CD14-positive monocyte (primary cell): ENCODE measurements around the gene GASK1B. TPM values are rescaled to one million over a fixed set of nuclear protein-coding genes. Genes with fewer than 3 reads are reported as not detected.
A peak's percentile ranks its signal among the peaks of the same experiment; 100 is the strongest.

Source experiments
- DNase-seq, 3 donors: peaks; one replicate each; pipeline ENCODE4 v3.0.0-alpha.2; 2011 to 2022
- H2AFZ ChIP-seq: 2 replicates; pipeline ENCODE4 v1.6.0; 2012; ENCODE audit warnings: mild to moderate bottlenecking, low read depth, low read length, inconsistent platforms; ENCODE audit not compliant: insufficient read depth, poor library complexity, severe bottlenecking
- H3K27ac ChIP-seq, 2 donors: 1 replicate in 1 of 2; 2 replicates in 1 of 2; pipeline ENCODE4 v1.5.1; 2012 to 2013; ENCODE audit warnings: low read length in 2 of 2, control low read depth in 1 of 2, inconsistent platforms in 1 of 2, low read depth in 1 of 2, mild to moderate bottlenecking in 1 of 2
- H3K27me3 ChIP-seq, 2 donors: one replicate each; pipeline versions ENCODE4 v1.6.0 to v1.6.1; 2011 to 2013; ENCODE audit warnings: low read length in 2 of 2; ENCODE audit not compliant: control insufficient read depth in 2 of 2, insufficient read depth in 2 of 2
- H3K36me3 ChIP-seq, 2 donors: replicated peaks in 1 of 2; 1 replicate in 1 of 2; 2 replicates in 1 of 2; pipeline versions ENCODE4 v1.5.1 to v1.6.1; 2012 to 2013; ENCODE audit warnings: low read length in 2 of 2, control low read depth in 1 of 2, inconsistent platforms in 1 of 2, mild to moderate bottlenecking in 1 of 2; ENCODE audit not compliant: insufficient read depth in 2 of 2, control insufficient read depth in 1 of 2
- H3K4me1 ChIP-seq, 2 donors: 1 replicate in 1 of 2; 2 replicates in 1 of 2; pipeline versions ENCODE4 v1.5.1 to v1.6.1; 2012 to 2013; ENCODE audit warnings: low read length in 2 of 2, control low read depth in 1 of 2, inconsistent platforms in 1 of 2, mild to moderate bottlenecking in 1 of 2, moderate library complexity in 1 of 2; ENCODE audit not compliant: insufficient read depth in 2 of 2, control insufficient read depth in 1 of 2
- H3K4me2 ChIP-seq: replicated peaks from 2 replicates; pipeline ENCODE3; 2012; ENCODE audit warnings: low read length, moderate library complexity, mild to moderate bottlenecking; ENCODE audit not compliant: poor library complexity, severe bottlenecking; ENCODE audit errors: extremely low read depth
- H3K4me3 ChIP-seq, 3 experiments: fragments of 200-600 bp in 1 of 3; sonication (generic) in 1 of 3; replicated peaks in 1 of 3; 1 replicate in 2 of 3; 2 replicates in 1 of 3; pipeline ENCODE4 v1.5.1; 2011 to 2013; ENCODE audit warnings: low read length in 3 of 3, mild to moderate bottlenecking in 3 of 3, control low read depth in 2 of 3, low read depth in 2 of 3, inconsistent platforms in 1 of 3, moderate library complexity in 1 of 3
- H3K79me2 ChIP-seq: 2 replicates; pipeline ENCODE4 v1.6.0; 2012; ENCODE audit warnings: mild to moderate bottlenecking, control low read depth, inconsistent platforms, low read length, moderate library complexity; ENCODE audit not compliant: insufficient read depth
- H3K9ac ChIP-seq: 2 replicates; pipeline ENCODE4 v1.6.0; 2017; ENCODE audit warnings: low read length, mild to moderate bottlenecking; ENCODE audit not compliant: insufficient read depth, poor library complexity, severe bottlenecking
- H3K9me3 ChIP-seq, 2 donors: replicated peaks in 1 of 2; 1 replicate in 1 of 2; 2 replicates in 1 of 2; pipeline versions ENCODE4 v1.5.1 to v1.6.1; 2012 to 2013; ENCODE audit warnings: low read length in 2 of 2, control low read depth in 1 of 2; ENCODE audit not compliant: control insufficient read depth in 1 of 2, insufficient read depth in 1 of 2
- H4K20me1 ChIP-seq: 2 replicates; pipeline ENCODE4 v1.6.0; 2012; ENCODE audit warnings: mild to moderate bottlenecking, low read length, control low read depth, moderate library complexity; ENCODE audit not compliant: insufficient read depth
- H3K27ac Mint-ChIP-seq, 7 donors: one replicate each; pipeline ENCODE4 v1.8.0; 2020; ENCODE audit warnings: mild to moderate bottlenecking in 7 of 7, mixed read lengths in 7 of 7, moderate library complexity in 6 of 7, inconsistent platforms in 2 of 7
- H3K27me3 Mint-ChIP-seq, 3 donors: one replicate each; pipeline ENCODE4 v1.8.0; 2021 to 2022; ENCODE audit warnings: low read depth in 3 of 3, mild to moderate bottlenecking in 3 of 3, mixed read lengths in 3 of 3, moderate library complexity in 3 of 3, inconsistent platforms in 1 of 3
- H3K36me3 Mint-ChIP-seq, 2 donors: one replicate each; pipeline ENCODE4 v1.8.0; 2020; ENCODE audit warnings: mixed read lengths in 2 of 2, inconsistent platforms in 1 of 2, mild to moderate bottlenecking in 1 of 2
- H3K4me1 Mint-ChIP-seq: one replicate; pipeline ENCODE4 v1.8.0; 2020; ENCODE audit warnings: mild to moderate bottlenecking, mixed read lengths
- H3K4me3 Mint-ChIP-seq, 2 donors: one replicate each; pipeline ENCODE4 v1.8.0; 2020; ENCODE audit warnings: mild to moderate bottlenecking in 2 of 2, mixed read lengths in 2 of 2, moderate library complexity in 1 of 2
- H3K9me3 Mint-ChIP-seq, 7 donors: one replicate each; pipeline ENCODE4 v1.8.0; 2020 to 2022; ENCODE audit warnings: mixed read lengths in 7 of 7, mild to moderate bottlenecking in 6 of 7, moderate library complexity in 6 of 7, inconsistent platforms in 2 of 7
- CTCF ChIP-seq: fragments of 200-600 bp; IDR thresholded peaks from one replicate; pipeline ENCODE4 v1.8.0; 2022; ENCODE audit warnings: antibody characterized with exemption, mild to moderate bottlenecking
- WGBS: methylation state at CpG from one replicate; pipeline ENCODE4 v1.1.5; 2013; ENCODE audit warnings: missing lambda C conversion rate; ENCODE audit not compliant: insufficient coverage; 5-methylcytosine and 5-hydroxymethylcytosine counted together
- intact Hi-C, 2 donors: fragments of 100-400 bp; cut with micrococcal nuclease; formaldehyde crosslinking; loops; one replicate each; pipeline versions ENCODE4 v1.15.0 to v1.15.1; 2023
- polyA minus RNA-seq: library from RNA; depleted of rRNA, polyadenylated mRNA; stranded (reverse); fragments of >200 nt; gene quantifications from 2 replicates; pipeline ENCODE4 v1.2.3, GENCODE V29; 2012
- polyA plus RNA-seq, 3 donors: library from polyadenylated mRNA; depleted of rRNA in 1 of 3; unstranded in 2 of 3; stranded (reverse) in 1 of 3; fragments of 300-500 nt in 2 of 3; fragments of >200 nt in 1 of 3; fragmentation: Illumina TruSeq in 2 of 3; gene quantifications; 1 replicate in 2 of 3; 2 replicates in 1 of 3; pipeline ENCODE4 v1.2.3, GENCODE V29; 2012 to 2021
- total RNA-seq, 12 experiments: library from RNA in 1 of 12; stranded (reverse) in 1 of 12; fragments of 120-200 nt in 1 of 12; gene quantifications; one replicate each; pipeline ENCODE4 v1.2.4 and lab custom pipeline; 2013 to 2026; ENCODE audit warnings: mixed read lengths in 6 of 12, inconsistent platforms in 1 of 12

The GASK1B gene
- 87.9 TPM for total RNA-seq (2013)
- polyA plus RNA-seq (100 to 1,000 TPM in 1 of 3 donors, 10 to 100 TPM in 2; 34.4 to 106 (median 82.2) TPM), polyA minus RNA-seq (25.8 and 46.0 TPM in 2 replicates), total RNA-seq (lab: John Stamatoyannopoulos, UW) (24.1 to 237 (median 158) reads per million in 11 experiments)

GRCh38 chr4:158172261-158173258 lies at the start of gene GASK1B:
Gene GASK1B (minus strand): TSS chr4:158173025. CDS start chr4:158171375, 1,650 bp downstream.
- intact Hi-C loops = loop anchor here in 1 of 2 donors (5.0 kb wide), 2 partner anchors 35 to 185 kb away; no protein-coding TSS in a partner anchor
- no peaks in the 10 kb centered on the region for H3K9me3 ChIP-seq
- peak within 1 kb of the TSS; percentile 78 for H3K9ac ChIP-seq
- H3K4me1 ChIP-seq = peaks cover 47 to 58% of the 10 kb centered on the region in 2 donors
- peaks cover 97% of the 10 kb centered on the region for H3K79me2 ChIP-seq
- TF ChIP-seq CTCF = peak; percentile 61
- WGBS = 3% methylated on average over 5 of the region's 12 CpGs
- no peaks in the 10 kb centered on the region for H3K27me3 ChIP-seq
- H4K20me1 ChIP-seq = peaks cover 14% of the 10 kb centered on the region
- DNase-seq = peak in 1 of 3 donors; percentile 52
- Mint-ChIP-seq H3K9me3 (no peaks in the 10 kb centered on the region), H3K4me3 (peak within 1 kb of the TSS; percentile 93 to 98), H3K27ac (peak within 1 kb of the TSS; percentile 73 to 92 (median 88)), H3K4me1 (peaks cover 62% of the 10 kb centered on the region), H3K36me3 (peaks cover 12 to 34% of the 10 kb centered on the region in 2 donors), H3K27me3 (peaks cover 0 to 3% (median 0%) of the 10 kb centered on the region in 3 donors)
- peak within 1 kb of the TSS; percentile 91 for H2AFZ ChIP-seq
- H3K4me3 ChIP-seq = peak within 1 kb of the TSS; percentile 66 to 98 (median 68)
- peak within 1 kb of the TSS in 1 of 2 donors; percentile 82 for H3K27ac ChIP-seq
- peak within 1 kb of the TSS; percentile 92 for H3K4me2 ChIP-seq
- peaks cover 2 to 15% of the 10 kb centered on the region in 2 donors for H3K36me3 ChIP-seq

GRCh38 chr4:158219623-158220022 lies 46.8 kb upstream of the GASK1B start:
- intact Hi-C loops = no loop called here
- H3K27ac Mint-ChIP-seq = no peak overlapping the region
- peaks cover 4% of the 10 kb centered on the region for H3K4me1 Mint-ChIP-seq
- H3K27me3 Mint-ChIP-seq = no peaks in the 10 kb centered on the region
- Histone ChIP-seq H3K9ac (no peak overlapping the region), H3K79me2 (no peaks in the 10 kb centered on the region), H3K27me3 (no peaks in the 10 kb centered on the region), H4K20me1 (no peaks in the 10 kb centered on the region), H3K4me3 (no peak overlapping the region), H3K4me2 (no peak overlapping the region), H3K36me3 (peaks cover 38 to 89% of the 10 kb centered on the region in 2 donors), H3K9me3 (no peaks in the 10 kb centered on the region), H2AFZ (no peak overlapping the region), H3K27ac (no peak overlapping the region), H3K4me1 (no peaks in the 10 kb centered on the region)
- H3K9me3 Mint-ChIP-seq = peaks cover 0 to 2% (median 0%) of the 10 kb centered on the region in 7 donors
- peaks cover 72 to 77% of the 10 kb centered on the region in 2 donors for H3K36me3 Mint-ChIP-seq
- TF ChIP-seq CTCF = no peak
- no peak for DNase-seq
- H3K4me3 Mint-ChIP-seq = no peak overlapping the region
- WGBS = no CpG with 5 or more reads among the region's 1 CpG
